GM19324 (cell line): Measurements from ENCODE around the gene RBKS.
"Not testable (repeated sequence)": the region's sequence is repeated elsewhere in the genome, so short reads cannot be mapped to it uniquely, and the experiment has no call there.

ENCODE experiments used
- ATAC-seq: cut with Tn5 transposase; IDR thresholded peaks from one replicate; pipeline ENCODE4 v1.9.1; 2021; ENCODE audit warnings: mild to moderate bottlenecking, moderate library complexity; ENCODE audit not compliant: unreplicated experiment, low FRiP score

Gene RBKS

DNA sequence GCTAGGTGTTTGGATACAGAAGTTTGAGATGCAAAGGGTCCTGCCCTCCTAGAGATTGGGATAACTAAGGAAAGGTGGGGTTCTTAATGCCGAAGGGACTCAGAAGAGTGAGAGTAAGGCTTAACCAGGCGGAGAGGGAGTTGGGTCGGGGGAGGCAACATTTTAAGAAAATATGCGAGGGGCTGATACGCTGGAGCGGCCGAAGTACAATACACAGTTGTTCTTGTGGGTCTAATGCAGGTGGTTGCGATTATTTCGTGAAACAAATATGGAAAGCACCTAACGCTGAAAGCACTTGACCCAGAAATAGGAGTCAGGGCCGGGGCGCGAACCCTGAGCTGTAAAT is 119.0 kb downstream of the RBKS start:
- peak; percentile 19 for ATAC-seq

DNA sequence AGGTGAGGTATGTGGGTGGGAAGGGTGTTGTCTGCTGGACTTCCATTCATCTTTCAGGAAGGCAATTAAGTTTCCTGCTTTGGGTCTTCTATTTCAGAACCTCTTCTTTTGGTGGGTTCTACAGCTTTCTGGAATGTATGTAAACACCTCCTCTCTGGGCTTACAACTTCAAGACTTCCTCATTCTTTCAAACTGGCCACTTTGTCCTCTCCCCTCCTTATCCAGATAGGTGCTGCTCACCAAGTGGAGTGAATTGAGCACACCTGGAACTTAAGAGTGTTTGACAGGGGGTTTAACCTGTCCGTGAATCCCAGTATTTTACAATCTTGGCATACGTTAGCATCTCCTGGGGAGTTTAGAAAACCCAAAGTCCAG is 123.9 kb downstream of the RBKS start:
- no peak for ATAC-seq

DNA sequence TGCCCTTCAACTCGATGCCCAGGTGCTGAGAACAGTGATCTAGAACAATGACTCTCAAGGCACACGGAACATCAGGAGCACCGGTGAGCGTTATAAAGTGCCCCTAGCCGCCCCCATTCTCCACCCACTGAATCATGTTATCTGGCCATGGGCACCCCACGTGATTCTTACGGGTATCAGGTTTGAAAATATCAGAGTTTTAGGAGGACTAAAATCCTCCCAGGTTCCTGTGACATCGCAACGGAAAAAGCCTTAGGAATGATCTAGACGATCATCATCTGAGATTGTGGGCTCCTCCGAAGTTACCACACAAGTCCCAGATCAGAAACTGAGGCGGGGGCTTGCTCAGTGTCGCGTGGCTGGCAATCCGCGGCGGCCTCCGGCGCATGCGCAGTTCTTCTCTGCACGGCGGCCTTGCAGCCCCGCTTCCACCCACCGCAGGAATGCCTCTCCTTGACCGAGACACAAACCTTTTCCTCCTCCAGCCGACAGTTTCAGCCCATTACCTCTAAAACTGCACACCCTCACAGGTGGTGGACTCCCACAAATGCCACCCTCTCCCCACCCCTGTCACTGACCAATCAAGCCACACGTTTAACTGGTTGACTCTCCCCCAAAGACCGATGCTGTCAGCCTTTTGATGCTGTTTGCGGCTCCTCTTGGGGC is 124.4 kb downstream of the RBKS start:
- ATAC-seq = no peak

DNA sequence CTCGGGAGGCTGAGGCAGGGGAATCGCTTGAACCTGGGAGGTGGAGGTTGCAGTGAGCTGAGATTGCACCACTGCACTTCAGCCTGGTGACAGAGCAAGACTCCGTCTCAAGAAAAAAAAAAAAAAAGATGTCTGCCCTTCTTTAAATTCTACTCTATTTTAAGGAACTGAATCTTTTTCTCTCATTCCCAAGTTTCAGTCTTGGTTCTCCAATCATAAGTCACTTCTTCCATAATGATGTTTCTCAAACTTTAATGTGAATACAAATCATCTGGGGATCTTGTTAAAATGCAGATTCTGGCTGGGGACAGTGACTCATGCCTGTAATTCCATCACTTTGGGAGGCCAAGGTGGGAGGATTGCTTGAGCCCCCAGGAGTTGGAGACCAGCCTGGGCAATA is 125.7 kb downstream of the RBKS start:
- not testable (repeated sequence) for ATAC-seq

DNA sequence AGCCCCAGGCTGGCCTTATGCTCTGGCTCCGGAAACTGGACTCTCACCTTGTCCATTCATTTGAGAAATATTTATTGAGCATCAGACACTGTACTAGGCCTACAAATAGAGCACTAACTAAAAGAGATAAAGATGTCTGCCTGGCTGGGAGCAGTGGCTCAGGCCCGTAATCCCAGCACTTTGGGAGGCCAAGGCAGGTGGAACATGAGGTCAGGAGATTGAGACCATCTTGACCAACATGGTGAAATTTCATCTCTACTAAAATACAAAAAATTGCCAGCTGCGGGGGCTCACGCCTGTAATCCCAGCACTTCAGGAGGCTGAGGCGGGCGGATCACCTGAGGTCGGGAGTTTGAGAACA is 126.3 kb downstream of the RBKS start:
- ATAC-seq = no peak

DNA sequence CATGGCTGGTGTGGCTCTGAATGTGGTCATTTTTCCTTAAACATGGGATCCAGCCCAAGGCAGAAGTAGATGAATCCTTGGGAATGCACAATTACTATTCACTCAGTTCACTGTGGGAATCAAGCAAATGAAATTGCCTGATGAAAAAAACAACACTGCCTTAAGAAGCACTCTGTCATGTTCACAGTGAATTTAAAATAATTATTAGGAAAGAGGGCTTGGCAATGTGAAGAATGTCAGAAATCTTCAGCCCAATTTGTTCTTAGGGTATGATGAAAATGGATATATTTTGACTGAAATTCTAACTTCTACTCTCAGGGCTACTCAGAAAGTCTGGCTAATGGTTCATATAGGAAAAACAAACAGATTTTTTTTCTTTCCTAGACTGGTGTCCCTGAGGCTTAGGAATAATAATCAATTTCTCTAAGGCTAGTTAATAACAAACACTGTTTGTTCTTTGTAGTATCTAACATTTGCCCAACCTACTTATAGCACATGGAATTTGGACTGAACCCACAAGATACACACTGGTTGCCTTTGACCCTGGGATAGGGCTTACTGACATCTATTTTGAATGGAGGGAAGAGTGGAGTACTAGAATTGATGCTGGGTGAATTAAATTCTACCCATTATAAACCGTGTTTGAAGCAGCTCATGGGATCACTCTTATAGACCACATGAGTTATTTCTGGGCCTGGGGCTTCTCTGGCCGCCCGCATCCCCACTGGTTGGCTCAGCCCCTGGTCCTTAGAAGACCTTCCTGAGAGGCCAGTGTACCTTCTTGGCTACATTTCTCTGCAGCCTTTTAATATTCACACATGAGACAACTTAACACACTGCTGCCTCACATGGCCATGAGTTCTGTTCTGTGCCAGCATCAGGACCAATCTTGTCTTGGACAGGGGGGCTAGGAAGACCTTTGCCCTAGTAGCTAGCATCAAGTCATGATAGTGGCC is 127.0 kb downstream of the RBKS start:
- no peak for ATAC-seq

DNA sequence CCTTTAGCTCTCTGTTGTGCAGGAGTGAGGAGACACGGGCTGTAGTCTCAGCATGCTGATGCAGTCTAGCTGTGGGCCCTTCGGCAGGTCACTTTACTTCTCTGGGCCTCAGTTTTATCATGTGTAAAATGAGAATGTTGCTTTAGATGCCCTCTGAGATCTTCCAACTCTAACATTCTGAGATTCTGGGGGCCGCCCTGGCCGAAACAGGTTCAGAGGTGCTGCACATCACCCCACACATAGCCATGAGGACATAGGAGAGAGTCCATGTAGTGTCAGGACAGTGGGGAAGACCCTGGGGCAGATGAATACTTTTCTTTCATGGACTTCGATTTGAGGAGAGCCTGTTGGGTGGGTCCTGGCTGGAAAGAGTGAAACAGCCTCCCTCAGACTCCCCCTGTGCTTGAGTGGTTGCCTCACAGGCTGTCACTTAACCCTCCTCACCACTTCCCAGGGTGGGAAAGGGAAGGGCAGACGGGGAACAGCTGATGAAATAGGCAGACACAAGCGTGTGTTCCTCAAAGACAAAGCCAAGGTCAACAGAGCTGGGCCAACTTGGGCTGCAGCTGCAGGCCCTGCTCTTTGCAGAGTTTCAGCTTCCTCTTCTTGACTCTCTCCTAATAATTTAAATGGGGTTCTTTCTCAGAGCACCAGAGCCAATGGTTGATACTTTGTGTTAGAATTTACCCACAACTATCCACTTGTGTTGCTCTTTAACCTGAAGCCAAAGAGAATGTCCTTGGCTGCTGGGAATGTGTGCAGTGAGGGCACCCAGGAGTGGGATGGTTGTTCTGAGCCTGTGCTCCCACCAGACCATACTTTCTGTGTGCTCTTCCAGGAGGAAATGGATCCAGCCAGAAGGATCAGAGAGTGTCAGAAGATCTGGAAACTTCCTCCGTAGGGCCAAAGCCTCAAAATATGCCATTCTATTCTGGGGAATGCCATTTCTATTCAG is 133.4 kb downstream of the RBKS start:
- no peak for ATAC-seq

DNA sequence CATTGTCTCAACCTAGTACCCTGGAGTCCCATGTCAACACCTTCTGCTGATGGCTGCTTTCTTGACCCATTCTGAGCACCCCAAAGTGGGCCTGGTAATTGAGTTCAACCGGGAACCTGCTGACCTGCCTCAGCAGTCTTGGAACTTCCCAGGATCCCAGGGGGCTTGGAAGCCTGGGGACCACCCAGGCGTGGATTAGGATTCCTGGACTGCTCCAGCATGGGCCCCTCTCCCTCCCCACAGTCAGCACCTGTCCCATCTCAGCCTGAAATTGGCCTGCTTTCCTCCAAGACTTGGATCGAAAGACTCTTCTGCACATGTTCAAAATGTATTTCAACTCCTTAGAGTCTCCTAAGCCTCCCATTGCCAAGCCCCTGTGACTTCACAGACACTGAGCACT is 134.1 kb downstream of the RBKS start:
- no peak for ATAC-seq

DNA sequence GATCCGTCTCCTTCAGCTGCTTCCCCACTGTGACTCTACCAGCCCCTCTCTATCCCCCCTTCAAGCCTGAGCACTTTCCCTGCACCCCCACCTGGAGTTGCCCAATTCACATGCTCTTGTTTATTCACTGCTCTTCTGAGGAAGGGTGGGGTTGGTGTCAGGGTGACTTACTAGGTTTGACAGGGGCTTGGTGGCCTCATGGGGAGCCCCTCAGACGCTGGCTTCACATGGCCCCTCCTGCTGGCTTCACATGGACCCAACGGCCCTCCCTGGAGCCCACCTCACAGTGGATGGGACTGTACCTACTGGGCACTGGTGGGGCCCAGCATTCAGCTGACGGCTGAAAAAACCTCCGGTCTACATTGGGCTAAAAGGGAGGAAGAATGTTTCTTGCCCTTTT is 135.4 kb downstream of the RBKS start:
- no peak for ATAC-seq

DNA sequence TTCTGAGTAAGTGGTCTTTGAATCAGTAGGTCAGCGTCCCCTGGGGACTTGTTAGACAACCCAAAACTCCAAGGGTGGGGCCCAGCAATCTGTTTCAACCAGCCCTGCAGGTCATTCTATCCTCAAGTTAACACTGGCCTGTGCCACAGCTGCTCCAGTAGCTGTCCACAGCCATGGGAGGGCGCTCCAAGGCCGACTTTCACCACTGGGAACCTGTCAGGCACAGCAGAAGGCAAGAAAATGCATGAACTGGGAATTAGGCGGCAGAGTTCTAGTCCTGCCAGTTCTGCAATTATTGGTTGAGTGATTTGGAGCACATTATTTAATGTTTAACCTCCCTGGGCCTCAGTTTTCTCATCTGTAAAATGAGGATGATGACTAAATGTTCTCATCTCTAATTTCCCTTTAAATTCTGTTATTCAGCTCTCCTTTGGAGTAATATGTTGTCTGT is 136.0 kb downstream of the RBKS start:
- ATAC-seq = no peak

DNA sequence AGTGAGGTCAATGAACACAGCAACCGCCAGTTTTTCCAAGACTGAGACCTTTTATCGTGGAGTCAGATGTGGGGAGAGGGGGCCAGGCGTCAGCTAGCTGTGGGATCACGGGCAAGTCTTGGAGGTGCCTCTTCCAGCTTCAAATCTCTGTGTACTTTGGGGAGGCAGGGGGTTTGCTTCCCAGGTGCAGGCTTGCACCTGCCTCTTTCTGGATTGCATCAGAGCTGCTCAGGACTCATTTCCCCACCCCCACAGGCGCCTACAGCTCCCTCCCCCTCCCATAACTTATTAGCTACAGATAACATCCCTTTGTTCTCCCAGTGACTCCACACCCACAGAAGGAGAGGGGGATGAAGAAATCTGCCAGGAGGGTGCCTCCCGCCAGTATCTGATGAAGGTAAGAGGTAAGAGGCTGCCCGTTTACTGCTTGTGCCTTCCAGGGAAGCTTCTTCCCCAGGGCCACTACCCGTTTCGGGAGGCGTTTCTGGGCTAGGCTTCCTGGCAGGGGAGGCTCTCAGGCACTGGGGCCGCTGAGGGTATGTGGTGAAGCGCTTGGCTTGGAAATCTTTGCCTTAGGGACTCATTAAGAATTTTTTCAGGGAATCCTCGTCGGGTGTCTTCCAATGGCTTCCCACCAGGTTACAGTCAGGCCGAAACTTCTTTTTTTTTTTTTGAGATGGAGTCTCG is 137.5 kb downstream of the RBKS start:
- no peak for ATAC-seq

DNA sequence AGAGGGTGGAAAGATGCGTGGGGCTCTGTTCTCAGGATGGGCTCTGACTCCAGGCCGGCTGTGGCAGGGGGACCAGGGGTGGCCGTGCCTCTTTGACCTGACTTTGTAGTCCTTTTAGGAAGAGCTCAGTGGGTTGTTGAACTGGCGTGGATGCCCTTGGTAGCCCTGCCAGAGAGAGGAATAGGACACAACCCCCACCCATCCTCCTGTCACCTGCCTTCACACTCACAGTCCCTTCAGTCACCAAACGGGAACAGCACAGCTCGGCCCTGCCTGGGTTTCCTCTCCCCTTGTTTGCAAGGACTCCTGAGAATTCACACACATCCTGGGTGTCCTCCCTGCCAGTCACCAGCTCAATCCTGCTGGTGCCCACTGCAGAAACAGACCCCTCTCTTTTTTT is 138.8 kb downstream of the RBKS start:
- no peak for ATAC-seq

DNA sequence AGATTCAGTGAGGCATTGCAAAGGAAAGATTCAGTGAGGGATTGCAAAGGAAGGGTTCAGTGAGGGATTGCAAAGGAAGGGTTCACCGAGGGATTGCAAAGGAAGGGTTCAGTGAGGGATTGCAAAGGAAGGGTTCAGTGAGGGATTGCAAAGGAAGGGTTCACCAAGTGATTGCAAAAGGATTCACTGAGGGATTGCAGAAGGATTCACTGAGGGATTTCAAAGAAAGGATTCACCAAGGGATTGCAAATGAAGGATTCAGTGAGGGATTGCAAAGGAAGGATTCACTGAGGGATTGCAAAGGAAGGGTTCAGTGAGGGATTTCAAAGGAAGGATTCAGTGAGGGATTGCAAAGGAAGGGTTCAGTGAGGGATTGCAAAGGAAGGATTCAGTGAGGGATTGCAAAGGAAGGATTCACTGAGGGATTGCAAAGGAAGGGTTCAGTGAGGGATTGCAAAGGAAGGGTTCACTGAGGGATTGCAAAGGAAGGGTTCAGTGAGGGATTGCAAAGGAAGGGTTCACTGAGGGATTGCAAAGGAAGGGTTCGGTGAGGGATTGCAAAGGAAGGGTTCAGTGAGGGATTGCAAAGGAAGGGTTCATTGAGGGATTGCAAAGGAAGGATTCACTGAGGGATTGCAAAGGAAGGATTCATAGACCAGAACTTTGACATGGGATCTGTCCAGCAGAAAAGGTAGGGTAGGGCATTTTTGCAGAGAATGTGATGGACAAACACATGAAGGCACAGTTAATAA is 141.2 kb downstream of the RBKS start:
- not testable (repeated sequence) for ATAC-seq

DNA sequence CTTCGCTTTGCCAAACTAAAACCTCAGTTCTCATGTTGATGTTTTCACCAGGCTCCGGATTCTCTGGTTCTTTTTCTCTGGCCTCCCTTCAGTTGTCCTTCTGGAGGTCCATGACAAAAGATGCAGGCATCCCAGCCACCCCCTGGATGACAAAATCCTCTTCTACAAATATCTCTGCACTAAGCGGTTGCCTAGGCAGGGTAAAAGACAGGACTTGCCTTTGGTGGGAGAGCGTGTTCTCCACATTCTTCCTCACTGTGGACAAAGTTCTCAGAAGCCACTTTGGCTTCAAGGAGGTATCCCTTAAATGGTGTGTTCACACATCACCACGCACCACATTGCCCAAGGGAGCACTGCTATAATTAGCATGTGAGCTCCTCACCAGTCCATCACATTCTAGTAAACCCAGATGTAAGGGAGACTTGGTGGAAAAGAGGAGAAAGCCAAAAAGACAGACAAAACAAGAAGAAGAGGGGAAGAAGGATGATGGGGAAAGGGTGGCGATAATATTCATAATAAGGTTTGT is 142.3 kb downstream of the RBKS start:
- ATAC-seq = no peak

DNA sequence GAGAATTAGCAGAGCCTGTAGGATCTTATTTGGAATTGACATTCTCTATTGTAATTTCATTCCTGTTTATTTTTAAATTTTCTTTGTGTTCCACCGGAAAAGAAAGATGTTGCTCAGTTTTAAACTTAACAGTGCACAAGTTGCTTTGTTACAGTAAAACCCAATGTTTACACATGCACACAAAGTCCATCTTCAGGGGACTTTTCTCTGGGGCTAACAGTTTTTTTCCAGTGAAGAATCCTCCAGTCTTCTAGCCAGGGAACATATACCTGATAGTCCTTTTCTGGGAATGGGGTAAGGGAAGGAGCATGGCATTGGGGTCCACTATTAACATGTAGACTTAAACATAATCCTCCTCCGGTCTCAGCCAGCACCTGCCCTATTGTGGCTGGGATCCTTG is 143.9 kb downstream of the RBKS start:
- ATAC-seq = no peak

DNA sequence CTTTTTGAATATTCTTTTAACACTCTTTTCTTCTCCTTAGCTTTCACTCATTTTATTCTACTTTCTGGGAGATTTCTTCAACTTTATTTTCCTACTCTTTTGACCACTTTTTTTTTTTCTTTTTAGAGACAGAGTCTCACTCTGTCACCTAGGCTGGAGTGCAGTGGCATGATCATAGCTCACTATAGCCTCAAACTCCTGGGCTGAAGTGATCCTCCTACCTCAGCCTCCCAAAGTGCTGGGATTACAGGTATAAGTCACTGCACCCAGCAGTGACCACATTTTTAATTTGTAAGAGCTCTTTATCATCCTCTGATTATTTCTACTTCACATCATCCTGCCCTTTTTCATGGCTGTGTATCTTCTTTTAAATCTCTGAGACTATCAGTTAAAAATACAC is 144.7 kb downstream of the RBKS start:
- not testable (repeated sequence) for ATAC-seq

DNA sequence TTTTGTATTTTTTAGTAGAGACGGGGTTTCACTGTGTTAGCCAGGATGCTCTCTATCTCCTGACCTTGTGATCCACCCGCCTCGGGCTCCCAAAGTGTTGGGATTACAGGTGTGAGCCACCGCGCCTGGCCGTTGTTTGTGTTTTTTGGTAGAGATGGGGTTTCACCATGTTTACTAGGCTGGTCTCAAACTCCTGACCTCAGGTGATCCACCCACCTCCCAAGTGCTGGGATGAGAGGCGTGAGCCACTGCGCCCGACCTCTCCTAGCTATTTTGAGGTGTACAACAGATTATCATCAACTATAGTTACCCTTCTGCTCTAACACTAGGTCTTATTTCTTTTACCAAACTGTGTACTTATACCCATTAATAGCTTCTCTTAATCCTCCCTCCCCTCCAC is 147.6 kb downstream of the RBKS start:
- no peak for ATAC-seq

DNA sequence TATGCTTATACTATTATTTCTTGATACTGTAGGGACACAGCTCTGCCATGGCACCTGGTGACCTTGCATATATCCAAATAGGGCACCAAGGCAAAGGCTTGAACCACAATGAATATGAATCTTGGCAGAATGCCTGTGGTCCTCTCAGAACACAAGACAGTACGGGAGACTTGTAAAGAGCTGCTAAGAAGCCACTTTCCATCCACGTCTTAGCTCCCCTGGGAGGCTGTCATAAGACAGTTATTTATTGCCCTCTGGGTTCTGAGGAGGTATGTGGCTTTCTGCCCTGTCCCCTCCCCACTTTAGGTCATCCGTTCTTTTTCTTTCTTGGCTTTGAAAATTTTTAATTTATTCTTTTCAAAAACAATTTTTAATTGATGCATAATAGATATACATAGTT is 148.5 kb downstream of the RBKS start:
- no peak for ATAC-seq

DNA sequence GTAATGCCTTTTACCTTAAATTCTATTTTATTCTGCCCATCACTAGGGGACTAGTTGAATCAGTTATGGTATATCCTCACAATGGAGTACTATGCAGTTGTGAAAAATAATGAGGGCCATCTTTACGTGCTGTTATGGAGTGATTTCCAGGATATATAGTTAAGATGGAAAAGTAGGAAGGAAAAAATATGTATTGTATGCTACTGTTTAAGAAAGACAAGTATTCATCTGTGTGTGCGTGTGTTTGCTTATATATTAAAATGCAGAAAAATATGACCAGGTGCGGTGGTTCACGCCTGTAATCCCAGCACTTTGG is 151.2 kb downstream of the RBKS start:
- no peak for ATAC-seq
